Suprapubic skin (tissue), 4 donors: ENCODE results near the gene LGALS3BP. TPM values are rescaled to one million over a fixed set of nuclear protein-coding genes. Genes with fewer than 3 reads are reported as not detected.

ENCODE experiments used
- DNase-seq, 2 donors: peaks; one replicate each; pipeline ENCODE4 v3.0.0-alpha.2; 2019; ENCODE audit warnings: low spot score in 2 of 2
- H3K27ac ChIP-seq: fragments of 200-600 bp; sonication (generic); one replicate; pipeline ENCODE4 v1.5.1; 2019
- H3K27me3 ChIP-seq: fragments of 200-600 bp; sonication (generic); one replicate; pipeline ENCODE4 v1.5.1; 2019
- H3K36me3 ChIP-seq: fragments of 200-600 bp; sonication (generic); one replicate; pipeline ENCODE4 v1.5.1; 2019
- H3K4me1 ChIP-seq: fragments of 200-600 bp; sonication (generic); one replicate; pipeline ENCODE4 v1.5.1; 2019
- H3K4me3 ChIP-seq: fragments of 200-600 bp; sonication (generic); one replicate; pipeline ENCODE4 v1.5.1; 2019; ENCODE audit warnings: mild to moderate bottlenecking
- H3K9me3 ChIP-seq: fragments of 200-600 bp; sonication (generic); one replicate; pipeline ENCODE4 v1.5.1; 2019
- CTCF ChIP-seq, 2 donors: fragments of 200-600 bp in 1 of 2; fragments of 450-650 bp in 1 of 2; sonication (generic) in 1 of 2; IDR thresholded peaks; one replicate each; pipeline ENCODE4 v1.5.1; 2016 to 2019; ENCODE audit warnings: antibody characterized with exemption in 2 of 2, mild to moderate bottlenecking in 1 of 2, moderate library complexity in 1 of 2
- EP300 ChIP-seq: sonication (generic); formaldehyde crosslinking; IDR thresholded peaks from one replicate; pipeline ENCODE4 v1.6.1; 2017; ENCODE audit warnings: antibody characterized with exemption
- POLR2A ChIP-seq, 2 donors: fragments of 450-650 bp; IDR thresholded peaks; one replicate each; pipeline ENCODE4 v1.6.1; 2017; ENCODE audit warnings: antibody characterized with exemption in 2 of 2, mild to moderate bottlenecking in 2 of 2, moderate library complexity in 2 of 2
- POLR2AphosphoS5 ChIP-seq, 3 donors: sonication (generic); formaldehyde crosslinking; IDR thresholded peaks; one replicate each; pipeline ENCODE4 v1.6.1; 2017; ENCODE audit warnings: antibody characterized with exemption in 3 of 3
- WGBS: methylation state at CpG from one replicate; pipeline ENCODE4 v1.1.5; 2018; 5-methylcytosine and 5-hydroxymethylcytosine counted together
- total RNA-seq, 4 donors: library from RNA; depleted of rRNA; stranded (reverse); fragments of >200 nt; gene quantifications; one replicate each; pipeline ENCODE4 v1.1.0, GENCODE V29; 2016

LGALS3BP gene
- total RNA-seq = 100 to 1,000 TPM in 2 of 4 donors, 10 to 100 TPM in 2; 70.2 to 162 (median 105) TPM

GRCh38 chr17:78979780-78980623 lies at the start of gene LGALS3BP:
Gene LGALS3BP (minus strand): TSS chr17:78979923. CDS start chr17:78977191, 2,732 bp downstream.
- TF ChIP-seq POLR2AphosphoS5 (IDR thresholded peaks at IDR 0.05) (no peak), CTCF (IDR thresholded peaks at IDR 0.05) (no peak), POLR2A (IDR thresholded peaks at IDR 0.05) (no peak), EP300 (no peak)
- H3K36me3 ChIP-seq = no peaks in the 10 kb centered on the region
- DNase-seq = no peak
- no peaks in the 10 kb centered on the region for H3K9me3 ChIP-seq
- no peaks in the 10 kb centered on the region for H3K27me3 ChIP-seq
- H3K4me3 ChIP-seq = peak within 1 kb of the TSS; percentile 28
- whole genome bisulfite sequencing = 46% methylated on average over 10 of the region's 16 CpGs
- H3K27ac ChIP-seq = no peak within 1 kb of the TSS
- H3K4me1 ChIP-seq = peaks cover 44% of the 10 kb centered on the region

GRCh38 chr17:79028496-79029326 lies 49.0 kb upstream of the LGALS3BP start:
- Histone ChIP-seq H3K36me3 (no peaks in the 10 kb centered on the region), H3K4me1 (peaks cover 91% of the 10 kb centered on the region), H3K27ac (peak overlapping the region; percentile 33), H3K9me3 (no peaks in the 10 kb centered on the region), H3K4me3 (no peak overlapping the region), H3K27me3 (peaks cover 21% of the 10 kb centered on the region)
- TF ChIP-seq POLR2A (IDR thresholded peaks at IDR 0.05) (no peak), CTCF (IDR thresholded peaks at IDR 0.05) (no peak), POLR2AphosphoS5 (IDR thresholded peaks at IDR 0.05) (no peak), EP300 (no peak)
- WGBS = 70% methylated on average over 12 of the region's 17 CpGs
- peak in 1 of 2 donors; percentile 49 for DNase-seq

- Histone ChIP-seq H3K27ac (peak overlapping the region; percentile 84), H3K27me3 (peaks cover 23% of the 10 kb centered on the region), H3K9me3 (no peaks in the 10 kb centered on the region), H3K36me3 (no peaks in the 10 kb centered on the region), H3K4me1 (peaks cover 91% of the 10 kb centered on the region), H3K4me3 (peak overlapping the region; percentile 78)
- 13% methylated on average over 6 of the region's 16 CpGs for WGBS
- TF ChIP-seq POLR2A (IDR thresholded peaks at IDR 0.05) = no peak
- TF ChIP-seq CTCF (IDR thresholded peaks at IDR 0.05) = no peak
- TF ChIP-seq EP300 = no peak
- TF ChIP-seq POLR2AphosphoS5 (IDR thresholded peaks at IDR 0.05) = no peak
- peak; percentile 60 to 71 for DNase-seq
Observed at GRCh38 chr17:79027925-79028491, 48.3 kb upstream of the LGALS3BP start.

GRCh38 chr17:79027274-79027924 lies 47.7 kb upstream of the LGALS3BP start:
- TF ChIP-seq EP300 = no peak
- 28% methylated on average over 2 of the region's 10 CpGs for WGBS
- Histone ChIP-seq H3K27me3 (peaks cover 23% of the 10 kb centered on the region), H3K4me1 (peaks cover 91% of the 10 kb centered on the region), H3K4me3 (peak overlapping the region; percentile 78), H3K27ac (peak overlapping the region; percentile 84), H3K9me3 (no peaks in the 10 kb centered on the region), H3K36me3 (no peaks in the 10 kb centered on the region)
- peak; percentile 66 to 74 for DNase-seq
